ENCODE measurements around the gene POLR1B. TPM values are rescaled to one million over a fixed set of nuclear protein-coding genes. Genes with fewer than 3 reads are reported as not detected.
"Not testable (repeated sequence)": the region's sequence is repeated elsewhere in the genome, so short reads cannot be mapped to it uniquely, and the experiment has no call there.

POLR1B gene
- total and polyA plus RNA-seq, 3 donors from 2014 or later: 26.9 to 59.2 (median 29.8) TPM

GRCh38 chr2:112528541-112528940 is 13.7 kb upstream of the POLR1B start:
- Histone ChIP-seq H3K4me3 (no peak overlapping the region), H3K27me3 (no peaks in the 10 kb centered on the region), H3K27ac (no peak overlapping the region), H3K4me1 (peaks cover 2% of the 10 kb centered on the region), H3K36me3 (ENCODE audit: low read depth, missing control alignments) (no peaks in the 10 kb centered on the region), H3K9me3 (no peaks in the 10 kb centered on the region)
- WGBS, 2 donors: 83 to 94% methylated on average over 5 of the region's 5 CpGs
- intact Hi-C loops (cut with DNase I; ENCODE audit: low total_unique reads): no loop called here
- DNase-seq: no peak
- TF ChIP-seq CTCF (IDR thresholded peaks at IDR 0.05) (no peak), POLR2A (IDR thresholded peaks at IDR 0.05) (no peak)

- Histone ChIP-seq H3K36me3 (ENCODE audit: low read depth, missing control alignments) (no peaks in the 10 kb centered on the region), H3K27ac (no peak overlapping the region), H3K27me3 (no peaks in the 10 kb centered on the region), H3K4me3 (no peak overlapping the region), H3K9me3 (no peaks in the 10 kb centered on the region), H3K4me1 (peaks cover 2% of the 10 kb centered on the region)
- DNase-seq: no peak
- TF ChIP-seq POLR2A (IDR thresholded peaks at IDR 0.05) (no peak), CTCF (IDR thresholded peaks at IDR 0.05) (no peak)
- intact Hi-C loops (cut with DNase I; ENCODE audit: low total_unique reads): no loop called here
- WGBS, 2 donors: 85 to 88% methylated on average over 4 of the region's 4 CpGs
Measured at GRCh38 chr2:112529757-112530156, 12.5 kb upstream of the POLR1B start.

GRCh38 chr2:112530728-112531127 is 11.5 kb upstream of the POLR1B start:
- intact Hi-C loops (cut with DNase I; ENCODE audit: low total_unique reads): no loop called here
- Histone ChIP-seq H3K36me3 (ENCODE audit: low read depth, missing control alignments) (no peaks in the 10 kb centered on the region), H3K9me3 (no peaks in the 10 kb centered on the region), H3K27ac (no peak overlapping the region), H3K4me1 (peaks cover 2% of the 10 kb centered on the region), H3K27me3 (no peaks in the 10 kb centered on the region), H3K4me3 (no peak overlapping the region)
- DNase-seq: no peak
- 95% methylated on average over 4 of the region's 4 CpGs for WGBS, 2 donors
- TF ChIP-seq CTCF (IDR thresholded peaks at IDR 0.05) (no peak), POLR2A (IDR thresholded peaks at IDR 0.05) (no peak)

- TF ChIP-seq CTCF (IDR thresholded peaks at IDR 0.05) (no peak), POLR2A (IDR thresholded peaks at IDR 0.05) (no peak)
- WGBS, 2 donors: 70 to 79% methylated on average over 1 of the region's 1 CpG
- Histone ChIP-seq H3K4me3 (no peak overlapping the region), H3K27ac (no peak overlapping the region), H3K36me3 (ENCODE audit: low read depth, missing control alignments) (no peaks in the 10 kb centered on the region), H3K4me1 (no peaks in the 10 kb centered on the region), H3K27me3 (no peaks in the 10 kb centered on the region), H3K9me3 (no peaks in the 10 kb centered on the region)
- intact Hi-C loops (cut with DNase I; ENCODE audit: low total_unique reads): no loop called here
- no peak for DNase-seq
Measured at GRCh38 chr2:112534826-112535225, 7.4 kb upstream of the POLR1B start.

- H3K4me3 ChIP-seq; H3K36me3 ChIP-seq (ENCODE audit: low read depth, missing control alignments); H3K27me3 ChIP-seq; DNase-seq; H3K4me1 ChIP-seq; H3K27ac ChIP-seq; H3K9me3 ChIP-seq; intact Hi-C loops (cut with DNase I; ENCODE audit: low total_unique reads): not testable (repeated sequence)
Measured at GRCh38 chr2:112536665-112537064, 5.6 kb upstream of the POLR1B start.

Measured in testis (tissue), 3 donors.